PC-3 (cell line): Measurements from ENCODE around the gene VSX1.

ENCODE experiments used
- CTCF ChIP-seq: fragments of 300-600 bp; sonication (generic); conservative IDR thresholded peaks from 2 replicates; pipeline ENCODE4 v1.5.1; 2017; ENCODE audit warnings: antibody characterized with exemption, low read depth, mild to moderate bottlenecking, low read length
- EZH2 ChIP-seq: fragments of 300-600 bp; sonication (generic); IDR thresholded peaks from one replicate; pipeline ENCODE4 v1.6.1; 2017; ENCODE audit warnings: antibody characterized with exemption, mild to moderate bottlenecking, low read length; ENCODE audit not compliant: unreplicated experiment
- EZH2phosphoT487 ChIP-seq: fragments of 300-600 bp; sonication (generic); IDR thresholded peaks from 2 replicates; pipeline ENCODE4 v1.6.1; 2018; ENCODE audit warnings: mild to moderate bottlenecking, antibody characterized with exemption, low read length, borderline replicate concordance

GRCh38 chr20:25055711-25056495 lies 26.0 kb downstream of the VSX1 start:
- TF ChIP-seq CTCF (no peak), EZH2 (no peak), EZH2phosphoT487 (no peak)
